Endothelial cell of umbilical vein (primary cell): ENCODE results near the gene CDCP1. TPM values are rescaled to one million over a fixed set of nuclear protein-coding genes. Genes with fewer than 3 reads are reported as not detected.

Source experiments
- BruUV-seq: library from RNA; stranded (reverse); fragments of 400-500 nt; replicated peaks from 2 replicates; lab custom pipeline; 2021; lab: Mats Ljungman, UMichigan
- CTCF ChIA-PET: fragments of 300-600, 350-600 bp; sonication (Branson Sonifier 250); formaldehyde crosslinking; loops from one replicate; lab custom pipeline; 2021; ENCODE audit warnings: antibody characterized with exemption, inconsistent platforms; lab: Charles Lee
- POLR2A ChIA-PET: fragments of 300-600, 350-600 bp; sonication (Branson Sonifier 250); formaldehyde crosslinking; loops from one replicate; lab custom pipeline; 2021; ENCODE audit warnings: antibody characterized with exemption, inconsistent platforms; lab: Charles Lee
- DNase-seq: peaks from one replicate; pipeline ENCODE4 v3.0.0-alpha.2; 2011; ENCODE audit warnings: low read depth, low spot score
- FAIRE-seq: peaks from 2 replicates; lab custom pipeline; 2011; peaks lifted over from hg19 to GRCh38; lab: Jason Lieb, UNC
- H2AFZ ChIP-seq: 2 replicates; pipeline ENCODE4 v1.6.0; 2012; ENCODE audit warnings: low read depth, low read length, control low read depth, inconsistent platforms
- H3K27ac ChIP-seq: 2 replicates; pipeline ENCODE4 v1.5.1; 2011; ENCODE audit warnings: low read depth, mild to moderate bottlenecking, control low read depth, low read length, moderate library complexity; ENCODE audit not compliant: insufficient read depth
- H3K27me3 ChIP-seq, 2 experiments: 2 replicates each; pipeline versions ENCODE4 v1.6.0 to v1.6.1; 2011; ENCODE audit warnings: low read length in 2 of 2, mixed read lengths in 1 of 2; ENCODE audit not compliant: control insufficient read depth in 2 of 2, insufficient read depth in 2 of 2
- H3K36me3 ChIP-seq, 2 experiments: 2 replicates in 1 of 2; 3 replicates in 1 of 2; pipeline ENCODE4 v1.5.1; 2011; ENCODE audit warnings: low read length in 2 of 2, mild to moderate bottlenecking in 1 of 2, moderate library complexity in 1 of 2; ENCODE audit not compliant: control insufficient read depth in 2 of 2, insufficient read depth in 2 of 2; ENCODE audit errors: extremely low read depth in 1 of 2
- H3K4me1 ChIP-seq: 3 replicates; pipeline ENCODE4 v1.5.1; 2011; ENCODE audit warnings: mild to moderate bottlenecking, low read length; ENCODE audit not compliant: control insufficient read depth, insufficient read depth; ENCODE audit errors: extremely low read depth
- H3K4me2 ChIP-seq: 2 replicates; pipeline ENCODE4 v1.6.1; 2011; ENCODE audit warnings: low read length, control low read depth, mixed read lengths; ENCODE audit not compliant: insufficient read depth
- H3K4me3 ChIP-seq, 3 experiments: fragments of 200-600 bp in 1 of 3; sonication (generic), shearing (Covaris generic) in 1 of 3; replicated peaks in 1 of 3; 2 replicates each; pipeline ENCODE4 v1.5.1; 2011 to 2016; ENCODE audit warnings: control low read depth in 3 of 3, low read length in 3 of 3, mild to moderate bottlenecking in 2 of 3, inconsistent platforms in 1 of 3, low read depth in 1 of 3, moderate library complexity in 1 of 3; ENCODE audit not compliant: insufficient read depth in 1 of 3
- H3K79me2 ChIP-seq: 2 replicates; pipeline ENCODE4 v1.6.0; 2012; ENCODE audit warnings: low read length, inconsistent platforms; ENCODE audit not compliant: control insufficient read depth, insufficient read depth
- H3K9ac ChIP-seq: replicated peaks from 2 replicates; pipeline ENCODE3; 2011; ENCODE audit warnings: low read length, control low read depth; ENCODE audit not compliant: insufficient read depth; ENCODE audit errors: extremely low read depth
- H3K9me1 ChIP-seq: replicated peaks from 3 replicates; pipeline ENCODE4 v1.6.0; 2011; ENCODE audit warnings: mild to moderate bottlenecking, low read length; ENCODE audit not compliant: control insufficient read depth, insufficient read depth; ENCODE audit errors: extremely low read depth
- H3K9me3 ChIP-seq: replicated peaks from 2 replicates; pipeline ENCODE4 v1.5.1; 2012; ENCODE audit warnings: low read length, inconsistent platforms; ENCODE audit not compliant: control insufficient read depth, insufficient read depth
- H4K20me1 ChIP-seq: replicated peaks from 2 replicates; pipeline ENCODE3; 2011; ENCODE audit warnings: mild to moderate bottlenecking, low read length; ENCODE audit not compliant: control insufficient read depth, insufficient read depth; ENCODE audit errors: extremely low read depth
- CTCF ChIP-seq, 2 donors: IDR thresholded peaks; 1 replicate in 1 of 2; 2 replicates in 1 of 2; pipeline ENCODE4 v1.5.1; 2011; ENCODE audit warnings: low read length in 2 of 2, mild to moderate bottlenecking in 2 of 2, moderate library complexity in 2 of 2, control low read depth in 1 of 2, inconsistent platforms in 1 of 2, low read depth in 1 of 2; ENCODE audit not compliant: insufficient read depth in 1 of 2; ENCODE audit errors: extremely low read depth in 1 of 2
- EZH2 ChIP-seq: IDR thresholded peaks from 2 replicates; pipeline ENCODE4 v1.6.1; 2012; ENCODE audit warnings: borderline replicate concordance, low read depth, mild to moderate bottlenecking, moderate library complexity, low read length, inconsistent platforms; ENCODE audit not compliant: severe bottlenecking
- FOS ChIP-seq: IDR thresholded peaks from 2 replicates; pipeline ENCODE4 v1.6.1; 2011; ENCODE audit warnings: mild to moderate bottlenecking, low read length, moderate library complexity, borderline replicate concordance; ENCODE audit not compliant: insufficient read depth
- GATA2 ChIP-seq: IDR thresholded peaks from 2 replicates; pipeline ENCODE4 v1.7.0; 2011; ENCODE audit warnings: low read depth, mild to moderate bottlenecking, moderate library complexity, mixed read lengths, low read length; ENCODE audit not compliant: insufficient read length, insufficient read depth
- JUN ChIP-seq: IDR thresholded peaks from 2 replicates; pipeline ENCODE4 v1.6.1; 2011; ENCODE audit warnings: borderline replicate concordance, low read depth; ENCODE audit not compliant: insufficient read length, insufficient read depth
- POLR2A ChIP-seq: IDR thresholded peaks from 2 replicates; pipeline ENCODE4 v1.6.1; 2012; ENCODE audit warnings: low read depth, mild to moderate bottlenecking, control low read depth, low read length
- dilution Hi-C: fragments of 300-500 bp; cut with MboI; formaldehyde crosslinking; loops from one replicate; pipeline ENCODE4 v1.15.0; 2019; ENCODE audit warnings: low sequenced_read_pairs; ENCODE audit not compliant: extremely low pct_ligation_motif_present
- intact Hi-C: fragments of 100-400 bp; cut with micrococcal nuclease; formaldehyde crosslinking; loops from one replicate; pipeline ENCODE4 v1.10.0; 2022
- polyA plus RNA-seq, 4 experiments: library from polyadenylated mRNA; depleted of rRNA in 3 of 4; stranded (reverse) in 3 of 4; unstranded in 1 of 4; fragments of >200 nt; gene quantifications; 2 replicates each; pipeline versions ENCODE4 v1.2.1 to v1.2.3, GENCODE V29; 2011 to 2012; ENCODE audit warnings: missing spikeins in 1 of 4
- total RNA-seq: library from RNA; stranded (reverse); gene quantifications from 2 replicates; pipeline ENCODE4 v1.2.3, GENCODE V29; 2021

The CDCP1 gene
- total and polyA plus RNA-seq, 2 donors (not counting 3 experiments of a cell fraction or from before 2014, with no cell fraction given) = 0.01 to 0.22 TPM

GRCh38 chr3:45173776-45174175, 27.6 kb upstream of the CDCP1 start:
- CTCF ChIA-PET = interaction anchor here (0.6 kb wide), 1 partner anchor 36 kb away, joined by 3 read pairs; no protein-coding TSS in a partner anchor
- intact Hi-C loops = no loop called here

More at GRCh38 chr3:45173776-45174175, 27.6 kb upstream of the CDCP1 start:
- Histone ChIP-seq H3K9me3 (no peaks in the 10 kb centered on the region), H2AFZ (no peak overlapping the region), H4K20me1 (no peaks in the 10 kb centered on the region), H3K4me2 (no peak overlapping the region), H3K4me3 (no peak overlapping the region), H3K27ac (no peak overlapping the region), H3K27me3 (no peaks in the 10 kb centered on the region), H3K9me1 (no peaks in the 10 kb centered on the region), H3K36me3 (no peaks in the 10 kb centered on the region), H3K4me1 (no peaks in the 10 kb centered on the region), H3K79me2 (no peaks in the 10 kb centered on the region), H3K9ac (no peak overlapping the region)
- POLR2A ChIA-PET = no interaction called here
- no TSS peak for BruUV-seq
- FAIRE-seq = no peak
- dilution Hi-C loops = no loop called here
- TF ChIP-seq JUN = no peak
- TF ChIP-seq GATA2 = no peak
- no peak for TF ChIP-seq EZH2
- TF ChIP-seq POLR2A = no peak
- no peak for TF ChIP-seq CTCF (IDR thresholded peaks at IDR 0.05; ENCODE audit: extremely low read depth in 1 of 2, insufficient read depth in 1 of 2, low read depth in 1 of 2, low read length in 2 of 2)
- no peak for TF ChIP-seq FOS
- no peak for DNase-seq
